Brain microvascular endothelial cell (primary cell): Measurements from ENCODE around the gene PHIP.

Source experiments
- DNase-seq: peaks from one replicate; pipeline ENCODE4 v3.0.0-alpha.2; 2020
- H3K27ac ChIP-seq: fragments of 250-450 bp; sonication (Bioruptor Pico); 2 replicates; pipeline ENCODE4 v1.5.1; 2020; ENCODE audit warnings: mild to moderate bottlenecking, moderate library complexity
- H3K27me3 ChIP-seq: fragments of 250-450 bp; sonication (Bioruptor Pico); replicated peaks from 2 replicates; pipeline ENCODE4 v1.5.1; 2020; ENCODE audit warnings: mild to moderate bottlenecking
- H3K36me3 ChIP-seq: fragments of 250-450 bp; sonication (Bioruptor Pico); replicated peaks from 2 replicates; pipeline ENCODE4 v1.5.1; 2020; ENCODE audit warnings: mild to moderate bottlenecking
- H3K4me3 ChIP-seq: 2 replicates; pipeline ENCODE4 v1.5.1; 2011; ENCODE audit warnings: low read depth, mild to moderate bottlenecking, control low read depth, low read length, moderate library complexity
- CTCF ChIP-seq: IDR thresholded peaks from 2 replicates; pipeline ENCODE4 v1.5.1; 2011; ENCODE audit warnings: low read depth, mild to moderate bottlenecking, moderate library complexity, low read length, control low read depth, inconsistent platforms; ENCODE audit errors: missing control alignments
- in situ Hi-C: cut with HindIII; loops from 2 replicates; pipeline ENCODE4 v1.10.0; 2017; ENCODE audit warnings: low sequenced_read_pairs, low pct_ligation_motif_present

PHIP gene

GRCh38 chr6:78984225-78984950 is 93.7 kb downstream of the PHIP start:
- H3K36me3 ChIP-seq, result peaks cover 31% of the 10 kb centered on the region
- no peak overlapping the region for H3K27ac ChIP-seq
- in situ Hi-C loops, result no loop called here
- TF ChIP-seq CTCF, result no peak
- no peak for DNase-seq
- H3K4me3 ChIP-seq, result no peak overlapping the region
- no peaks in the 10 kb centered on the region for H3K27me3 ChIP-seq

GRCh38 chr6:78967191-78967590 is 110.9 kb downstream of the PHIP start:
- Histone ChIP-seq H3K4me3 (no peak overlapping the region), H3K27me3 (no peaks in the 10 kb centered on the region), H3K36me3 (peaks cover 18% of the 10 kb centered on the region), H3K27ac (no peak overlapping the region)
- no peak for DNase-seq
- no peak for TF ChIP-seq CTCF
- in situ Hi-C loops, result no loop called here

GRCh38 chr6:78966542-78966941 is 111.5 kb downstream of the PHIP start:
- no peak for DNase-seq
- Histone ChIP-seq H3K4me3 (no peak overlapping the region), H3K36me3 (peaks cover 21% of the 10 kb centered on the region), H3K27ac (no peak overlapping the region), H3K27me3 (no peaks in the 10 kb centered on the region)
- in situ Hi-C loops, result no loop called here
- no peak for TF ChIP-seq CTCF

GRCh38 chr6:78962448-78962847 is 115.6 kb downstream of the PHIP start:
- no peak overlapping the region for H3K4me3 ChIP-seq
- H3K36me3 ChIP-seq, result peaks cover 26% of the 10 kb centered on the region
- H3K27me3 ChIP-seq, result no peaks in the 10 kb centered on the region
- no peak for TF ChIP-seq CTCF
- DNase-seq, result no peak
- H3K27ac ChIP-seq, result no peak overlapping the region
- in situ Hi-C loops, result no loop called here

GRCh38 chr6:78954740-78955139 is 123.3 kb downstream of the PHIP start:
- no peak for TF ChIP-seq CTCF
- Histone ChIP-seq H3K27me3 (no peaks in the 10 kb centered on the region), H3K36me3 (peaks cover 11% of the 10 kb centered on the region), H3K4me3 (no peak overlapping the region), H3K27ac (no peak overlapping the region)
- no peak for DNase-seq
- in situ Hi-C loops, result no loop called here

- Histone ChIP-seq H3K27me3 (no peaks in the 10 kb centered on the region), H3K36me3 (peaks cover 12% of the 10 kb centered on the region), H3K27ac (no peak overlapping the region), H3K4me3 (no peak overlapping the region)
- DNase-seq, result no peak
- TF ChIP-seq CTCF, result no peak
- in situ Hi-C loops, result no loop called here
Measured at GRCh38 chr6:78953798-78954197, 124.3 kb downstream of the PHIP start.
